DOHH2 (cell line): ENCODE data around the gene GFOD2.

Experiments used
- H3F3A ChIP-seq: fragments of 200-600 bp; sonication (generic), shearing (Covaris generic); 2 replicates; pipeline ENCODE4 v1.6.0; 2016; ENCODE audit warnings: antibody characterized with exemption, mild to moderate bottlenecking; ENCODE audit not compliant: control insufficient read depth, insufficient read depth
- H3K27ac ChIP-seq: fragments of 200-600 bp; sonication (generic); 2 replicates; pipeline ENCODE4 v1.5.1; 2014; ENCODE audit warnings: low read depth, mild to moderate bottlenecking, low read length, moderate library complexity
- H3K27me3 ChIP-seq: fragments of 200-600 bp; sonication (generic); 2 replicates; pipeline ENCODE4 v1.6.1; 2014; ENCODE audit warnings: mild to moderate bottlenecking, low read length, mixed read lengths; ENCODE audit not compliant: control insufficient read depth
- H3K36me3 ChIP-seq: fragments of 200-600 bp; sonication (generic); 2 replicates; pipeline ENCODE4 v1.6.1; 2014; ENCODE audit warnings: mild to moderate bottlenecking, low read length, moderate library complexity, mixed read lengths; ENCODE audit not compliant: control insufficient read depth
- H3K4me1 ChIP-seq: fragments of 200-600 bp; sonication (generic); 2 replicates; pipeline ENCODE4 v1.6.1; 2014; ENCODE audit warnings: mild to moderate bottlenecking, low read length, mixed read lengths; ENCODE audit not compliant: control insufficient read depth
- H3K4me2 ChIP-seq: fragments of 200-600 bp; sonication (generic); 2 replicates; pipeline ENCODE4 v1.6.0; 2014; ENCODE audit warnings: mild to moderate bottlenecking, low read length, moderate library complexity
- H3K4me3 ChIP-seq: fragments of 200-600 bp; sonication (generic); 2 replicates; pipeline ENCODE4 v1.5.1; 2014; ENCODE audit warnings: mild to moderate bottlenecking, low read length, mixed read lengths
- H3K79me2 ChIP-seq: fragments of 200-600 bp; sonication (generic); 2 replicates; pipeline ENCODE4 v1.6.1; 2014; ENCODE audit warnings: mild to moderate bottlenecking, low read length, mixed read lengths; ENCODE audit not compliant: control insufficient read depth
- H3K9me2 ChIP-seq: fragments of 200-600 bp; sonication (generic); replicated peaks from 2 replicates; pipeline ENCODE4 v1.6.1; 2014; ENCODE audit warnings: mild to moderate bottlenecking, low read length, mixed read lengths; ENCODE audit not compliant: control insufficient read depth
- H3K9me3 ChIP-seq: fragments of 200-600 bp; sonication (generic); 2 replicates; pipeline ENCODE4 v1.6.1; 2014; ENCODE audit warnings: antibody characterized with exemption, low read length, mixed read lengths; ENCODE audit not compliant: control insufficient read depth, insufficient read depth
- H4K20me1 ChIP-seq: fragments of 200-600 bp; sonication (generic); 2 replicates; pipeline ENCODE4 v1.6.0; 2014; ENCODE audit warnings: low read depth, mild to moderate bottlenecking, antibody characterized with exemption, low read length, moderate library complexity; ENCODE audit not compliant: control insufficient read depth, insufficient read depth
- EZH2phosphoT487 ChIP-seq: fragments of 200-600 bp; sonication (generic); IDR thresholded peaks from 2 replicates; pipeline ENCODE4 v1.6.1; 2017; ENCODE audit warnings: borderline replicate concordance, mild to moderate bottlenecking, antibody characterized with exemption, low read length, moderate library complexity, mixed read lengths
- TF ChIP-seq, protein P1 (sequence below): fragments of 200-600 bp; sonication (generic); IDR thresholded peaks from one replicate; pipeline ENCODE4 v1.5.1; 2014; ENCODE audit warnings: antibody characterized with exemption, mild to moderate bottlenecking, low read depth, low read length; ENCODE audit not compliant: poor library complexity, severe bottlenecking

The GFOD2 gene

DNA sequence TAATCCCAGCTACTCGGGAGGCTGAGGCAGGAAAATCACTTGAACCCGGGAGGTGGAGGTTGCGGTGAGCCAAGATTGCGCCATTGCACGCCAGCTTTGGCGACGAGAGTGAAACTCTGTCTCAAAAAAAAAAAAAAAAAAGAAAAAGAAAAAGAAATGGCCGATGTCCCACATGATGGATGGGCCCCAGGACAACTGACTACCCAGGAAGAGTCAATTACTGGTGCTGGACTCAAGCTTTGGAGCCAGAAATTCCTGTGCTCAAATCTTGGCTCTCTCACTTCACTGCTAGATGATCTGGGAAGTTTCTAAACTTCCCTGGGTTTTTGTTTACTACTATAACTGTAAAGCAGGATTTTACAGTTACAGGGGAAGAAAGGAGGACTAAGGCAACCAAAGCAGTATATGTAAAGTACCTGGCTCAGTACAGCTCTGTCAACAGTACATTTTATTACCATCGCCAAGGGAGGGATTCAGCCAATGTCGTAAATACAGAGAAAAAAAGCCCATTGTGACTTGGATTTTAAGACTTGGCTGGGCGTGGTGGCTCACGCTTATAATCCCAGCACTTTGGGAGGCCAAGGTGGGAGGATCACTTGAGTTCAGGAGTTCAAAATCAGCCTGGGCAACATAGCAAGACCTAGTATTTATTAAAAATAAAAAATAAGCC lies 40.6 kb downstream of the GFOD2 start:
- no peaks in the 10 kb centered on the region for H3F3A ChIP-seq
- TF ChIP-seq, protein P1, sequence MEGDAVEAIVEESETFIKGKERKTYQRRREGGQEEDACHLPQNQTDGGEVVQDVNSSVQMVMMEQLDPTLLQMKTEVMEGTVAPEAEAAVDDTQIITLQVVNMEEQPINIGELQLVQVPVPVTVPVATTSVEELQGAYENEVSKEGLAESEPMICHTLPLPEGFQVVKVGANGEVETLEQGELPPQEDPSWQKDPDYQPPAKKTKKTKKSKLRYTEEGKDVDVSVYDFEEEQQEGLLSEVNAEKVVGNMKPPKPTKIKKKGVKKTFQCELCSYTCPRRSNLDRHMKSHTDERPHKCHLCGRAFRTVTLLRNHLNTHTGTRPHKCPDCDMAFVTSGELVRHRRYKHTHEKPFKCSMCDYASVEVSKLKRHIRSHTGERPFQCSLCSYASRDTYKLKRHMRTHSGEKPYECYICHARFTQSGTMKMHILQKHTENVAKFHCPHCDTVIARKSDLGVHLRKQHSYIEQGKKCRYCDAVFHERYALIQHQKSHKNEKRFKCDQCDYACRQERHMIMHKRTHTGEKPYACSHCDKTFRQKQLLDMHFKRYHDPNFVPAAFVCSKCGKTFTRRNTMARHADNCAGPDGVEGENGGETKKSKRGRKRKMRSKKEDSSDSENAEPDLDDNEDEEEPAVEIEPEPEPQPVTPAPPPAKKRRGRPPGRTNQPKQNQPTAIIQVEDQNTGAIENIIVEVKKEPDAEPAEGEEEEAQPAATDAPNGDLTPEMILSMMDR = no peak
- TF ChIP-seq EZH2phosphoT487 = no peak
- no peak overlapping the region for H3K4me2 ChIP-seq
- peaks cover 3% of the 10 kb centered on the region; the same call in 1 of the 2 replicates for H3K4me1 ChIP-seq
- no peaks in the 10 kb centered on the region for H4K20me1 ChIP-seq
- H3K27ac ChIP-seq = no peak overlapping the region
- peaks cover 1% of the 10 kb centered on the region for H3K36me3 ChIP-seq
- no peaks in the 10 kb centered on the region for H3K79me2 ChIP-seq
- H3K9me2 ChIP-seq = no peaks in the 10 kb centered on the region
- H3K27me3 ChIP-seq = no peaks in the 10 kb centered on the region
- H3K4me3 ChIP-seq = no peak overlapping the region
- H3K9me3 ChIP-seq = no peaks in the 10 kb centered on the region

DNA sequence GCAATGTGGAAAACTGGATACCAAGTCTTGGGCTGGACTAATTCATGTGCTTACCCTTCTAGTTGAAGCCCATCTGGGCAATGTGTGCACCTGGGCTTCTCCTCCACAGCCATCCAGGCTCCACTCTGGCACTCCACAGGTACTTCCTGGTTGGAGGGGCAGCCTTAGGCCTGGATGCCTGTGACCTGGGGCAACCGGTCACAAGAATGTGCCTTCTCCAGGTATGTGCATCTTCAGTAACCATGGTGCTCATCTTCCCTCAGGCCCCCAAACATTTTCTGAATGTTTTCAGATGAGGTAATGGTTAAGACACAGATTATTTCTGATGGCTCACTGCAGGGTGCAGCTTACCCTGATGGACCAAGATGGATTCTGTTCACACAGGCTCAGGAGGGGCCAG lies 41.4 kb downstream of the GFOD2 start:
- no peak overlapping the region for H3K4me2 ChIP-seq
- H3K79me2 ChIP-seq = no peaks in the 10 kb centered on the region
- no peaks in the 10 kb centered on the region for H3K9me3 ChIP-seq
- H3K9me2 ChIP-seq = no peaks in the 10 kb centered on the region
- TF ChIP-seq EZH2phosphoT487 = no peak
- TF ChIP-seq, protein P1 = no peak
- no peak overlapping the region for H3K4me3 ChIP-seq
- H4K20me1 ChIP-seq = no peaks in the 10 kb centered on the region
- no peaks in the 10 kb centered on the region for H3F3A ChIP-seq
- no peak overlapping the region for H3K27ac ChIP-seq
- peaks cover 6% of the 10 kb centered on the region for H3K4me1 ChIP-seq
- no peaks in the 10 kb centered on the region for H3K36me3 ChIP-seq
- H3K27me3 ChIP-seq = no peaks in the 10 kb centered on the region

DNA sequence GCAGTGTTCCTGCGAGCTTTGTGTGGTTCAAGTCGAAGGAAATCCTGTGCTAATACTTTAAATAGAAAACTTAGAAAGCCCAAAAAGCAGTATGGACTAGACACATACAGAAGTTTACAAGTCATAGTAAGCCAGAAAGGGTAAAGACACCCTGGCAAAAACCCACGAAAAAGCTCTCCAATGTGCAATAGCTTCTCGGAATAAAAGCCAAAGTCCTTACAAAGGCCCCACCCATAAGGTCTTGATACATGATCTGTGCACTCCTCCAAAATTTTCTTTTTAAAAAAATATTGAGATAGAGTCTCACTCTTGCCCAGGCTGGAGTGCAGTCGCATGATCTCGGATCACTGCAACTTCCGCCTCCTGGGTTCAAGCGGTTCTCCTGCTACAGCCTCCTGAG lies 42.2 kb downstream of the GFOD2 start:
- Histone ChIP-seq H3K36me3 (no peaks in the 10 kb centered on the region), H3K9me3 (no peaks in the 10 kb centered on the region), H3K4me1 (peaks cover 6% of the 10 kb centered on the region), H4K20me1 (no peaks in the 10 kb centered on the region), H3K27me3 (no peaks in the 10 kb centered on the region), H3K9me2 (no peaks in the 10 kb centered on the region), H3K27ac (no peak overlapping the region), H3K4me3 (no peak overlapping the region), H3K79me2 (no peaks in the 10 kb centered on the region), H3K4me2 (no peak overlapping the region), H3F3A (no peaks in the 10 kb centered on the region)
- TF ChIP-seq, protein P1 = no peak
- TF ChIP-seq EZH2phosphoT487 = no peak
